Measurements from ENCODE around the gene POLD4.
"Not testable (repeated sequence)": the region's sequence is repeated elsewhere in the genome, so short reads cannot be mapped to it uniquely, and the experiment has no call there.

The POLD4 gene

GRCh38 chr11:67322049-67322448 is 31.3 kb downstream of the POLD4 start:
- no peak overlapping the region for H3K4me3 Mint-ChIP-seq
- H3K27ac Mint-ChIP-seq = no peak overlapping the region
- peaks cover 8% of the 10 kb centered on the region for H3K4me1 Mint-ChIP-seq
- no peak for ATAC-seq
- no peaks in the 10 kb centered on the region for H3K9me3 Mint-ChIP-seq
- DNase-seq (ENCODE audit: low spot score in 2 of 2) = no peak
- H3K36me3 Mint-ChIP-seq = peaks cover 9% of the 10 kb centered on the region

GRCh38 chr11:67321313-67321871 is 32.0 kb downstream of the POLD4 start:
- Mint-ChIP-seq H3K27ac (no peak overlapping the region), H3K9me3 (no peaks in the 10 kb centered on the region), H3K4me3 (no peak overlapping the region), H3K36me3 (peaks cover 14% of the 10 kb centered on the region), H3K4me1 (peaks cover 12% of the 10 kb centered on the region)
- DNase-seq (ENCODE audit: low spot score in 2 of 2) (no peak), ATAC-seq (no peak)

GRCh38 chr11:67320691-67321090 is 32.7 kb downstream of the POLD4 start:
- Mint-ChIP-seq H3K4me1 (peaks cover 12% of the 10 kb centered on the region), H3K4me3 (no peak overlapping the region), H3K36me3 (peaks cover 14% of the 10 kb centered on the region), H3K9me3 (no peaks in the 10 kb centered on the region), H3K27ac (no peak overlapping the region)
- DNase-seq (ENCODE audit: low spot score in 2 of 2) (no peak), ATAC-seq (no peak)

GRCh38 chr11:67320011-67320410 is 33.3 kb downstream of the POLD4 start:
- Mint-ChIP-seq H3K4me3 (no peak overlapping the region), H3K9me3 (no peaks in the 10 kb centered on the region), H3K27ac (no peak overlapping the region), H3K4me1 (peaks cover 12% of the 10 kb centered on the region), H3K36me3 (peaks cover 14% of the 10 kb centered on the region)
- DNase-seq (ENCODE audit: low spot score in 2 of 2) (no peak), ATAC-seq (no peak)

- ATAC-seq; DNase-seq (ENCODE audit: low spot score in 2 of 2); H3K27ac Mint-ChIP-seq; H3K9me3 Mint-ChIP-seq: not testable (repeated sequence)
- Mint-ChIP-seq H3K4me3 (peak overlapping the region; percentile 96), H3K4me1 (peaks cover 19% of the 10 kb centered on the region), H3K36me3 (peaks cover 14% of the 10 kb centered on the region)
These were observed 34.5 kb downstream of the POLD4 start for GRCh38 chr11:67318876-67319275.

GRCh38 chr11:67317888-67318555 is 35.3 kb downstream of the POLD4 start:
- DNase-seq (ENCODE audit: low spot score in 2 of 2) (no peak), ATAC-seq (no peak)
- no peaks in the 10 kb centered on the region for H3K9me3 Mint-ChIP-seq
- peak overlapping the region; percentile 96 for H3K4me3 Mint-ChIP-seq
- peak overlapping the region; percentile 97 for H3K27ac Mint-ChIP-seq
- peaks cover 27% of the 10 kb centered on the region for H3K4me1 Mint-ChIP-seq
- H3K36me3 Mint-ChIP-seq = peaks cover 14% of the 10 kb centered on the region

GRCh38 chr11:67317205-67317887 is 36.0 kb downstream of the POLD4 start:
- DNase-seq (ENCODE audit: low spot score in 2 of 2) (peak; percentile 99 to 100), ATAC-seq (peak; percentile 93)
- peak overlapping the region; percentile 96 for H3K4me3 Mint-ChIP-seq
- H3K9me3 Mint-ChIP-seq = no peaks in the 10 kb centered on the region
- peak overlapping the region; percentile 97 for H3K27ac Mint-ChIP-seq
- H3K36me3 Mint-ChIP-seq = peaks cover 14% of the 10 kb centered on the region
- H3K4me1 Mint-ChIP-seq = peaks cover 34% of the 10 kb centered on the region

- H3K36me3 Mint-ChIP-seq = peaks cover 14% of the 10 kb centered on the region
- no peaks in the 10 kb centered on the region for H3K9me3 Mint-ChIP-seq
- peak overlapping the region; percentile 96 for H3K4me3 Mint-ChIP-seq
- H3K4me1 Mint-ChIP-seq = peaks cover 39% of the 10 kb centered on the region
- DNase-seq (ENCODE audit: low spot score in 2 of 2) (no peak), ATAC-seq (no peak)
- H3K27ac Mint-ChIP-seq = peak overlapping the region; percentile 97
These were observed 36.5 kb downstream of the POLD4 start for GRCh38 chr11:67316882-67317204.

- Mint-ChIP-seq H3K9me3 (no peaks in the 10 kb centered on the region), H3K4me3 (peak overlapping the region; percentile 10), H3K4me1 (peaks cover 52% of the 10 kb centered on the region), H3K36me3 (peaks cover 14% of the 10 kb centered on the region), H3K27ac (no peak overlapping the region)
- ATAC-seq = no peak
- no peak for DNase-seq (ENCODE audit: low spot score in 2 of 2)
These were observed 37.9 kb downstream of the POLD4 start for GRCh38 chr11:67315325-67315909.

GRCh38 chr11:67314218-67314617 is 39.1 kb downstream of the POLD4 start:
- no peak for DNase-seq (ENCODE audit: low spot score in 2 of 2)
- ATAC-seq = no peak
- no peak overlapping the region for H3K4me3 Mint-ChIP-seq
- no peaks in the 10 kb centered on the region for H3K9me3 Mint-ChIP-seq
- peak overlapping the region; percentile 89 for H3K27ac Mint-ChIP-seq
- peaks cover 52% of the 10 kb centered on the region for H3K4me1 Mint-ChIP-seq
- H3K36me3 Mint-ChIP-seq = peaks cover 14% of the 10 kb centered on the region

- H3K36me3 Mint-ChIP-seq = peaks cover 14% of the 10 kb centered on the region
- no peak for DNase-seq (ENCODE audit: low spot score in 2 of 2)
- H3K27ac Mint-ChIP-seq = peak overlapping the region; percentile 89
- H3K4me1 Mint-ChIP-seq = peaks cover 52% of the 10 kb centered on the region
- H3K4me3 Mint-ChIP-seq = peak overlapping the region; percentile 55
- no peak for ATAC-seq
- no peaks in the 10 kb centered on the region for H3K9me3 Mint-ChIP-seq
These were observed 40.0 kb downstream of the POLD4 start for GRCh38 chr11:67313125-67313890.

GRCh38 chr11:67312187-67313021 is 40.9 kb downstream of the POLD4 start:
- Mint-ChIP-seq H3K36me3 (peaks cover 8% of the 10 kb centered on the region), H3K4me1 (peaks cover 45% of the 10 kb centered on the region), H3K9me3 (no peaks in the 10 kb centered on the region), H3K27ac (peak overlapping the region; percentile 89), H3K4me3 (peak overlapping the region; percentile 55)
- ATAC-seq (peak; percentile 5), DNase-seq (ENCODE audit: low spot score in 2 of 2) (no peak)

GRCh38 chr11:67311556-67312082 is 41.7 kb downstream of the POLD4 start:
- no peak for DNase-seq (ENCODE audit: low spot score in 2 of 2)
- ATAC-seq = peak; percentile 80
- Mint-ChIP-seq H3K4me1 (peaks cover 40% of the 10 kb centered on the region), H3K36me3 (peaks cover 2% of the 10 kb centered on the region), H3K4me3 (peak overlapping the region; percentile 55), H3K9me3 (no peaks in the 10 kb centered on the region), H3K27ac (peak overlapping the region; percentile 89)

GRCh38 chr11:67311051-67311555 is 42.2 kb downstream of the POLD4 start:
- Mint-ChIP-seq H3K4me1 (peaks cover 39% of the 10 kb centered on the region), H3K4me3 (peak overlapping the region; percentile 55), H3K27ac (peak overlapping the region; percentile 89), H3K9me3 (no peaks in the 10 kb centered on the region), H3K36me3 (no peaks in the 10 kb centered on the region)
- DNase-seq (ENCODE audit: low spot score in 2 of 2) = no peak
- no peak for ATAC-seq
